NB4 (cell line): ENCODE measurements around the gene IDNK.

Experiments
- MYC ChIP-seq: IDR thresholded peaks from 2 replicates; pipeline ENCODE4 v1.6.1; 2011; ENCODE audit warnings: low read depth, low read length
- POLR2A ChIP-seq: IDR thresholded peaks from 2 replicates; pipeline ENCODE4 v1.6.1; 2011; ENCODE audit warnings: mild to moderate bottlenecking; ENCODE audit not compliant: insufficient read length; ENCODE audit errors: extremely low read depth
- TF ChIP-seq, protein P1 (sequence below): IDR thresholded peaks from one replicate; pipeline ENCODE4 v1.5.1; 2012; ENCODE audit warnings: low read depth, low read length
- TF ChIP-seq, protein P2 (sequence below): IDR thresholded peaks from 2 replicates; pipeline ENCODE4 v1.6.1; 2011; ENCODE audit warnings: low read depth, low read length

DNA sequence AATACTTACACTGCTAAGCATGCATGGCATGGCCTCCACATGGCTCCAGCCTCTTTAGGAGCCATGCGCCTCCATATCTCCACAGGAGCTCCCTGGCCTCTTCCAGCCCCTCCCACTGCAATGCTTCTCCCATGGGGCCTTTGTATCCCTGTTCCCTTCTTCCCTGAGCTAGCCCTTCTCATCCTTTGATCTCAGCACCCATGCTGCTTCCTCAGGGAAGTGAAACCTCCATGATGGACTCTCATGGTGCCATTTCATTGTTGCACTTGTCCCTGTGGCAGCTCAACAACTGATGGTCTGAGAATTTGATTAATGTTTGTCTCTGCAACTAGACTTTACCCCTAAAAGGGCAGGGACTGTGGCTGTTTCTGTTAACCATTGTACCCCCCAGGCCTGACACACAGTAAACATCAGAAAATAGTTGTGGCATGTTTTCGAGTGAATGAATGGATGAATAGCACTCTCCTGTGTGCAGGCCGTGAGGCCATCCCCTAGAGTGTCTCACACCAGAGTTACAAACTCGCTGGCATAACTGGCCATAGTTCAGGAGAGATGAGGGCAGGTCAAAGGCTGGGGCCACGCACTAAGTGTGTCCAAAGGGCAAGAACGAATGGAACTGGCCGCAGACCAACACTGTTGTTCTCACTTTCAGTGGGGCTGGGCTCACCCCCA, 6.6 kb downstream of the IDNK start:
- TF ChIP-seq, protein P1, sequence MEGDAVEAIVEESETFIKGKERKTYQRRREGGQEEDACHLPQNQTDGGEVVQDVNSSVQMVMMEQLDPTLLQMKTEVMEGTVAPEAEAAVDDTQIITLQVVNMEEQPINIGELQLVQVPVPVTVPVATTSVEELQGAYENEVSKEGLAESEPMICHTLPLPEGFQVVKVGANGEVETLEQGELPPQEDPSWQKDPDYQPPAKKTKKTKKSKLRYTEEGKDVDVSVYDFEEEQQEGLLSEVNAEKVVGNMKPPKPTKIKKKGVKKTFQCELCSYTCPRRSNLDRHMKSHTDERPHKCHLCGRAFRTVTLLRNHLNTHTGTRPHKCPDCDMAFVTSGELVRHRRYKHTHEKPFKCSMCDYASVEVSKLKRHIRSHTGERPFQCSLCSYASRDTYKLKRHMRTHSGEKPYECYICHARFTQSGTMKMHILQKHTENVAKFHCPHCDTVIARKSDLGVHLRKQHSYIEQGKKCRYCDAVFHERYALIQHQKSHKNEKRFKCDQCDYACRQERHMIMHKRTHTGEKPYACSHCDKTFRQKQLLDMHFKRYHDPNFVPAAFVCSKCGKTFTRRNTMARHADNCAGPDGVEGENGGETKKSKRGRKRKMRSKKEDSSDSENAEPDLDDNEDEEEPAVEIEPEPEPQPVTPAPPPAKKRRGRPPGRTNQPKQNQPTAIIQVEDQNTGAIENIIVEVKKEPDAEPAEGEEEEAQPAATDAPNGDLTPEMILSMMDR = no peak
- TF ChIP-seq, protein P2, sequence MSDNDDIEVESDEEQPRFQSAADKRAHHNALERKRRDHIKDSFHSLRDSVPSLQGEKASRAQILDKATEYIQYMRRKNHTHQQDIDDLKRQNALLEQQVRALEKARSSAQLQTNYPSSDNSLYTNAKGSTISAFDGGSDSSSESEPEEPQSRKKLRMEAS = no peak
- no peak for TF ChIP-seq POLR2A
- no peak for TF ChIP-seq MYC
